ENCODE measurements around the gene SVEP1.
"Not testable (repeated sequence)": the region's sequence is repeated elsewhere in the genome, so short reads cannot be mapped to it uniquely, and the experiment has no call there.

SVEP1 gene

DNA sequence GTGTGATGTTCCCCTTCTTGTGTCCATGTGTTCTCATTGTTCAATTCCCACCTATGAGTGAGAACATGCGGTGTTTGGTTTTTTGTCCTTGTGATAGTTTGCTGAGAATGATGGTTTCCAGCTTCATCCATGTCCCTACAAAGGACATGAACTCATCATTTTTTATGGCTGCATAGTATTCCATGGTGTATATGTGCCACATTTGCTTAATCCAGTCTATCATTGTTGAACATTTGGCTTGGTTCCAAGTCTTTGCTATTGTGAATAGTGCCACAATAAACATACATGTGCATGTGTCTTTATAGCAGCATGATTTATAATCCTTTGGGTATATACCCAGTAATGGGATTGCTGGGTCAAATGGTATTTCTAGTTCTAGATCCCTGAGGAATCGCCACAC lies 220.5 kb downstream of the SVEP1 start:
- DNase-seq (ENCODE audit: low spot score) = not testable (repeated sequence)

DNA sequence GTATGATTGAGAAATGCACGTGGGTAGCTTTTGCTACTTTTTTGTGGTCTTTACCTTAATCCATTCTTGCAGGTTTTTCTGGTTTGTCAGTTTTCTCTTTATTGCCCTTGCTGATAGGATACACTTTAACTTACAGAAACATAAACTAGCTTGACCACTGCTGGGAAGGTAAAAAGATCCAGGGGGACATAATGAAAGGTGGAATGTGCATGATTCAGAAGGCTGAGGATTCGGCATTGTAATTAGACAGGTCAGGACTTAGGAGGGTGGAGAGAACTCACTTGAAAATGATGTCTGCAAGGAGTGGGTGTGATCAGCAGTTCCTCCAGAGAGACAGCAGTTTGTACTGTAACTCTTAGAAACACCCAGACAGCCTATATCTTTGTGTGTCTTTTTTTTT lies 222.0 kb downstream of the SVEP1 start:
- DNase-seq (ENCODE audit: low spot score) = no peak

DNA sequence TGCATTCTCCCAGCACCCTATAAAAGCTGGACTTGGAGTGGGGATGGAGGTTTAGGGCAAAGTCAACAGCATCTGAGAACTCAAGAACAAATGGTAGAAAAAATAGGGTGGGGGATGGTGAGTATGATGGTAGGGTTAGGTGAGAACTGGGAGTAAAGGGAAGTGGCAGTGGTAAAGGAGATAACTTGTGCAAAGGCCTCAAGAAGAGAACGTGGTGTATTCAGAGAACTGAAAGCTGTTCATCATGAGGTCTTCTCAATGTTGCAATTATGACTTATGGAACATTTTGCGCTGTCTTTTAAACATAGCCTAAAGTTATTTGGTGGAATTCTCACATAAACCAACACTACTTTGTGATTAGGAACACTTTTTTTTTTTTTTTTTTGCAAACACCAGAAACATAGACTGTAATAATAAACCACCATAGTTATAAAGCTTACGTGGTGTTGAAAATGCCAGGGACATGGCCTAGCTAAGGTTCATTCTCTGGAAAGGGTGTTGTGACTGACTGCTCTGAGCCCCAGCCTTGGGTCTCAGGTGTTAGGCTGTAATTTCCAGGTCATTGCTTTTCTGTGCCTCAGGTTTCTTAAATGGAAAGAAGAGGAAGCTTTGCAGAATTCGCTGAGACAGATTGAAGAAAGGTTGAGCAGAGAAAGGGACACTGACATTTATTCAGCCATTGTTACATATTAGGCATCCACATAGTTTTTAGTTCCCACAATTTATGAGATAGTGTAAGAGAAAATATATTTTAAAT lies 222.7 kb downstream of the SVEP1 start:
- no peak for DNase-seq (ENCODE audit: low spot score)

DNA sequence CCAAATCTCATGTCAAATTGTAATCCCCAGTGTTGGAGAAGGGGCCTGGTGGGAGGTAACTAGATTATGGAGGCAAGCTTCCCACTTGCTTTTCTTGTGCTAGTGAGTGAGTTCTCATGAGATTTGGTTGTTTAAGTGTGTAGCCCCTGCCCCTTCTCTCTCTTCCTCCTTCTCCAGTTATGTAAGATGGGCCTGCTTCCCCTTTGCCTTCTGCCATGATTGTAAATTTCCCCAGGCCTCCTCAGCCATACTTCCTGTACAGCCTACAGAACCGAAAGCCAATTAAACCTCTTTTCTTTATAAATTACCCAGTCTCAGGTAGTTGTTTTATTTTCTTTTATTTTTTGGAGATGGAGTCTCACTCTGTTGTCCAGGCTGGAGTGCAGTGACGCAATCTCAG lies 223.6 kb downstream of the SVEP1 start:
- no peak for DNase-seq (ENCODE audit: low spot score)

DNA sequence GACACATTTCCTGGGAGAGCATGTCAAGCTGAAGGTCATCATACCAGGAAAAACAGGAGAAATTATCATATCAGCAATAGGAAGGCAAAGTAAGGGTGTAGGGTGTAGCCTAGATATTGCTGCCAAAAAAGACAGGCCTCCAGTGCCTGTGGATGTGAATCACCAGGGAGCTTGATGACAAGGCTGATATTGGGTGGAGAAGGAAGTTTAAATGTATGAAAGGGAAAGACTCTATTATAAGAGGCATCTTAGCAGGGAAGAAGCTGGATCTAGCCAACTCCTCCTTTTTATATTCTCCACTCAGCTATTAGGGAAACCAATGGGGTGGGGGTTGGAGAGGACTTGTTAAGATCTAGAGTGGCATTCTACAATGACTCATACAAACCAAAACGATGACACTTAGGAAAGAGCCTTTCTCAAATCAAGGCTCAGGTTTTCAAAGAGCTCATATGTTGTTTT lies 228.5 kb downstream of the SVEP1 start:
- DNase-seq (ENCODE audit: low spot score) = no peak

DNA sequence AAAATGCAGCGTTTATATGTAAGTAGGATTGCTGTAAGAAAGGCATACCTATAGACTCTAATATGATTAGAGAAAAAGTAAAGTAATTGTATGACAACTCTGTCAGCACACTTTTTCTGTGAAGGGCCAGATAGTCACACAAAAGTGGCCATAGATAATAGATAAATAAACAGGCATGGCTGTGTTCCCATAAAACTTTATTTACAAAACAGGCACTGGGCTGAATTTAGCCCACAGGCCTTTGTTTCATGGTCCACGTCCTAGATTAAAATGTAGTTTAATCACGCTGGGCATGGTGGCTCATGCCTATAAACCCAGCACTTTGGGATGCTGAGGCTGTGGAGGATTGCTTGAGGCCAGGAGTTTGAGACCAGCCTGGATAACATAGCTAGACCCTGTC lies 233.2 kb downstream of the SVEP1 start:
- no peak for DNase-seq (ENCODE audit: low spot score)

DNA sequence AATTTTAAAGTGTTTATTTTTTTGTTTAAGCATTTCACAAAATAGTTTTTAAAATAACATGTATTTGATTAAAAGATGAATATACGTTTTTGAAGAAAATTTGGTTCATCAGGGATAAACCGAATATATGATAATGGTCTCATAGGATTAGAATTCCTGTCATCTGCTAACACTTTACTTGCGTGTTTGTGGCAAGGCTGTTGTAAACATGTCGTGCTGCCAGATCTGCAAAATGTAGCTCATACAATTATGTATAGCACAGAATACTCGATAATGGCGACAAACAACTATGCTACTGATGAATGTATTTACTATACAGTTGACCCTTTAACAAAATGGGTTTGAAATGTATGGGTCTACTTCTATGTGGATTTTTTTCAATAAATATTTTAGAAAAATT lies 234.7 kb downstream of the SVEP1 start:
- no peak for DNase-seq (ENCODE audit: low spot score)

DNA sequence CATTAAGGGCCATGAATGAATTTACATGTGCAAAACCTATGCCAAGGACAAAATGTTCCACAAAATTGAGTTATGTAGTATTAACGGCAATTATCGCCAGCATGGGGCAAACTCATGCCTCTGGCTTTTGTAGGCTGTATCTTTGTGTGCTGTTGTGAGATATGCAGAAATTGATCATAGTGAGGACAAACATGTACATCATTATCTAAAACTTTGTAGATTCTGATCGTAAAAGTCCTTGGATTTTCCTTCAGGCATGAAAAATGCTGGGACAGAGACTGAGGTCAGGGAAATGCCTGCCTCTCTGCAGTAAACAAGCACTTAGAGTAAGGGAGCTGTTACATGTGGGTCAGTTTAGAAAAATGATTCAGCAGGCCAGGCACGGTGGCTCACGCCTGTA lies 236.0 kb downstream of the SVEP1 start:
- DNase-seq (ENCODE audit: low spot score) = no peak

DNA sequence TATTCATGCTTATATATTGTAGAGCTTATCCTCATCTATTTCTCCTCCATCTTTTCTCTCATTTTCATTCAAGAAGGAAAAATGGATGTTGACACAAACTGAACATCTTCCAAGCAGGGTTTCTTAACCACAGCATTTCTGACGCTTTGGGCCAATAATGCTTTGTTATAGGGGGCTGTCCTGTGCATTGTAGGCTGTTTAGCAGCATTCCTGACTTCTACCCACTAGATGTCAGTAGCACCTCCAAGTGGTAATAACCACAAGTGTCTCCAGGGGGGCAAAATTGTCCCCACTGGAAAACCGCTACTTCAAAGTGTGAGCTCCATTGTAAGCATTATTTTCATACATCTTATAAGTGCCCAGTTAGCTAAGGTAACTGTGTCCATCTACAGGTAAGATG lies 239.2 kb downstream of the SVEP1 start:
- DNase-seq (ENCODE audit: low spot score) = peak; percentile 12

DNA sequence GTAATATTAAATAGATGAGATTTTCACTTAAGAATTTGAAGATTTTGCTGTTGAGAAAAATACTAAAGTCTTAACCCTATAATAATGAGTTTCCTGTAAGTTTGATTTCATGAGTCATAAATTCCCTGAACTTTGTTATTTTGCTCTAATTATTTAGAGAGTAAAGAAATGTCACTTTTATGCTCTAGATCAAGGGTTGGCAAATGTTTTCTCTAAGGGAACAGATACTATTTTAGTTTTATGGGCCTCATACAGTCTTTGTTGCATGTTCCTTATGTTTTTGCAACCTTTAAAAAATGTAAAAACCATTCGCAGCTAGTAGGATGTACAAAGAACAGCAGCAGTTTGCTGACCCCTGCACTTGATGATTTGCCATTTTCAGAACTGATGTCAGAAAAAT lies 241.4 kb downstream of the SVEP1 start:
- DNase-seq (ENCODE audit: low spot score) = no peak

DNA sequence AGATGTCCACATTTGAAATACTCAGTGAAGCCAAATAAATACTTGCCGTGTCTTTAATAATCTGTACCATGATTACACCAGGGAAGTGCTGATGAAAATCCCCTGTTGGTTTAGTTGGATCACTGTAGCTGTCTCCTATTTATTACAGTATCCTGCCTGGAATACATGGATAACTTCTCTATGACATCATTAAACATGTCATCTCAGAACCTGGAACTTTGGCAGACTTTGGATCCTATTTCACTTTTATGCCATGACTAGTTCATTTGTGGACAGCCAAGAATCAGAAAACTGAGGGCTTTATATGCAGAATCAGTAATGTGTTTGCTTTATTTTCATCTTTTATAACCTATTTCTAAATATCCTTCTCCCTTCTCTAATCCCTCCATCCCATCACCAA lies 241.8 kb downstream of the SVEP1 start, which contains the start of gene TXNDC8:
Gene TXNDC8, minus strand, starts transcription at position 137 of the 400 bp plus-strand sequence.
- DNase-seq (ENCODE audit: low spot score) = no peak

DNA sequence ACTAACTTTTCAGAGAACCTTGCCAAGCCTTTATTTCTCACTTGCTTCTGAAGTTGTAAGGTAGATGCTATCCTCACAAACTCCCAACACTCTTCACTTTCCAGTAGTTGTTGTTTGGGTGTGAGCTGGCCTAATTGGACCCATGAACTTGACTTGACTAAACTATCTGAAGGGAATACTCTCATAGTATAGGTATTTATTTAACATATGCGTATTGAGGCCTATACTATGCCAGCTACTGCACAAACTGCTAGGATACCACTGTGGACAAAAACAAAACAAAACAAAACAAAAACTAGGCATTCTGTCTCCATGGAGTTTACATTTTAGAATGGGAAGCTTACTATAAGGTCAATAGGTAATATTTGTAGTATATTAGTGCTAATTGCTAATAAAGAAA lies 243.2 kb downstream of the SVEP1 start:
- DNase-seq (ENCODE audit: low spot score) = no peak

DNA sequence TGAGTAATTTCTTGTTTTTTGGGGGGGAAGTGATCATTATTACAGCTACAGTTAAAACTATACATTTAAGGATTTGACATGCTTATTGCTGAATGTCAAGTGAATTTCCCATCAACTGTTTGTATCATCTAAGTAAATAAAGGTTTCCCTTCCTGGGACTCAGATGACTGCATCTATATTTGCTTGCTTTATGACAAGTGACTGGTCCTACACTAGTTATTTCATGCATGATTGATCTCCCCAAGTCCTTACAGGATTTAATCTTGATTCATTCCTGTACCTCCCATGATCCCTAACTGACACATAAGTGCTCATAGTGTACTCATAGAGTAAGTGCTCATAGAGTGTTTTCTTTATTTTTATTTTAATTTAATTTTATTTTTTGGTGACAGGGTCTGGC lies 244.7 kb downstream of the SVEP1 start:
- no peak for DNase-seq (ENCODE audit: low spot score)

DNA sequence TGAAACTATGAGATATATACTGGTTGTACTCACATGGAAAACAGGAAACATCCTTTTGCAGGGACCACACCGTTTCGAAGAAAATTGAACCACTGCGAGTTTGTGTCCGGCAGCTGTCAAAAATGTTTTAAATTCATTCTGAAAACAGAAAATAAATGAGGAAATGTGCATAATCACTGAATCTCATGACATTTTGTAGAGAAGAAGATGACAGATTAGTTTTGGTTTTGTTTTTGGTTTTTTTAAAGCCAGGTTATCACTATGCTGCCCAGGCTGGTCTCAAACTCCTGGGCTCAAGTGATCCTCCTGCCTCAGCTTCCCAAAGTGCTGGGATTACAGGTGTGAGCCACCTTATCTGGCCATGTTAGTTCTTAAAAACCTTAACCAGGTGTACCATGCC lies 245.4 kb downstream of the SVEP1 start:
- DNase-seq (ENCODE audit: low spot score) = no peak

DNA sequence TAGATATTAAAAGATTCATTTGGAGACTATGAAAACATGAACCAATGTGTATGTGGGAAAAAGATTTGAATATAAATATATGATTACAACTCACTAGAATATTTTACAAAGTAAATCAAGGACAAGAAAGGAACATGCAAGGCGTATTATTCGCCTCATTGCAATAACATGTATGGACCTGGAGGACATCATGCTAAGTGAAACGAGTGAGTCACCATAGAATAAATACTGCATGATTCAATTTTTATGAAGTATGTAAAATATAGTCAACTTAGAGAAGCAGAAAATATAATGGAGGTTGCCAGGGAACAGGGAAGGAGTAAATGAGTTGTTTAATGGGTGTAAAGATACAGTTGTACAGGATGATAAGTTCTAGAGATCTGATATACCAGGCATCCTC lies 246.8 kb downstream of the SVEP1 start:
- no peak for DNase-seq (ENCODE audit: low spot score)

DNA sequence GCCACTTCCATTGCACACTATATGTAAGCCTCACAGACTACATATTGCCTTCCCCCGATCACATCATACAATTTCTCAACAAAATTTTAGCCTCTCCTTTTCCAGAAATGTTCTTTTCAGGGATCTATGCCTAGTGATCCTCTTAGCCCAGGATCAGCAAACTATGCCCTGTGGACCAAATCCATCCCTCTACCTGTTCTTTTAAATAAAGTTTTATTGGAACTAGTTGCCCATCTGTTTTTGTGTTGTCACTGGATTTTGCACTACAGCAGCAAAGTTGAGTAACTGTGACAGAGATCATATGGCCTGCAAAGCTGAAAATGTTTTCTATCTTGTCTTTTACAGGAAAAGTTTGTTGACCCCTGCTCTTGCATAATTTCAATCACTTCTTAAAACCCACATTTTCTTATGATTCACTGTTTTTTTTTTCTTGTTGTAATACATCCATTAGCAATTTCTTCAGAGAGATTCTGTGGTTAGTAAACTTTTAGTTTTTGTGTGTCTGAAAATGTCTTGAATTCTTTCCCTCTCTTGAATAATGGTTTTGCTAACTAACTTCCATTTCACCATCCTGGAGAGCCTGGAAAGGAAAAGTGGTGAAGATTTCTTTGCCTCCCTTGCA lies 248.9 kb downstream of the SVEP1 start:
- DNase-seq (ENCODE audit: low spot score) = no peak

DNA sequence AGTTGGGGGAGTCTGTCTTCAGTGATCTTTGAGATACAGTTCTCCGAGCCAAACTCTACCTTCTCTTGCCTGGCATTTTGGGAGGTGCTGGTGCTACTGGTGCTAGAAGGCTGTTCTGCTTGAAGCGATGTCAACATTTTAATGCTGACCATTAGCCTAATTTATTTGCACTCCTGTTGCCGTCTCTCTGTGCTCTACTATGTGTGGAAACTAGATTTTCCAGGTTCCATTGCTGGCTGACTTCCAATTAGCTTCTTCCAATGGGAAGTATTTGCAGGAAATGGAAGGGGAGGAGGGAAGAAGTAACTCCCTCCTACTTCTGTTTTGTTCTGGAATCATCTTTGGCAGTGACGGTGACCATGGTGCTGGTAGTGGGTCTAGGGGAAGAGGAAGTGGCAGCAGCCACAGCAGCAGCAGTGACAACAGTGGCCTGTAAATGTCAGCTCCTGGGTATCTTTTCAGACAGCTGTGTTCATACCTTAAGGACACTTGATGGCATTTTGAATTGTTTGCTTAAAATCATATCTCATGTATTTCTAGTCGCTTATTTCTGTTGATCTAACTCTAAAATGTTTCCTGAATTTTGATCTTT lies 249.8 kb downstream of the SVEP1 start:
- DNase-seq (ENCODE audit: low spot score) = no peak

DNA sequence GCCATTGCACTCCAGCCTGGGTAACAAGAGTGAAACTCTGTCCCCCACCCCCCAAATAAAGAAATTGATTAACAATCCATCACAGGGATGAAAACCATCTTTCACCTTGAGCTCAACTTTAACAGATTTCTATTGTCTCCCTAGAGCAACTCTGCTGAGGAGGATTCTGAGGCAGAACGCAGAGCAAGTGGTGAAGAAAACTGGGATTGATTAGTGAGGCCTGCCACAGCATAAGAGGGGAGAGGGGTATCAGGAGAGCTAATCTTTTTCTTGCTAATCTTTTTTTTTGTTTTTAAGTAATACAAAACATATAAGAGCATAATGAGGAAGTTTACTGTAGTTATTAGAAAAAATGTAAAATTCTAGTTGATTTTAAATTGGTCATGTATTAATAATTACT lies 250.8 kb downstream of the SVEP1 start:
- DNase-seq (ENCODE audit: low spot score) = no peak

DNA sequence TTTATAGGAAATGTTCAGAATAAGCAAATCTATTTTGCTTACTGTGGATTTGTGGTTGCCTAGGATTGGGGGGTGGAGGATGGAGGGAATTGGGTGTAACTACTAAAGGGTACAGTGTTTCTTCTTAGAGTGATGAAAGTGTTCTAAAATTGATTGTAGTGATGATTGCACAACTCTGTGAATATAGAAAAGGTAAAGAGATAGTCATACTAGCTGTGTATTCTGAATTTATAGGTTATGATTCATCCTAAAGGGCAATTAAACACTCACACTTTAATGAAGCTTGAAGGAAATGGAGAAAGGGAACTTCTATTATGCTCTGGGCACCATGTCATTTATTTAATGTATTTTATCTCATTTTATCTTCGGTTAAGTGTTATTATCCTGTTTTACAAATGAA lies 251.8 kb downstream of the SVEP1 start:
- DNase-seq (ENCODE audit: low spot score) = no peak

DNA sequence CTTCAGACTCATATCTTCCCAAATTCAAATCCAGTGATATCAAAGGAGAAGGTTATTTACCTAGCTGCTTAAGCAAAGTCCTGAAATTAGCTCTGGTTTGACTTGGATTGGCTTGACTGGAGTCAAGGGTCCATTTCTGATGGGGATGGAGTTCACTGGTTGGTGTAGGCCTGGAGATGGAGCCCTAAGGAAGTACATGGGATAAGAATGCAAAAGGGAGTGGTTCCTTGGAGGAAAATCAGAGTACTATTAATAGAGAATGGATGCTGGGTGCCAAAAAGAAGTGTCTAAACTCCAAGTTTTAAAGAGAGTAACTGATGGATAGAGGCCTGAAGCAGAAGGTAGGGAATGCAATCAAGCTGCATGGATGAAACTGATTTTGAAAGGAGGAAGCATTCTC lies 255.7 kb downstream of the SVEP1 start:
- no peak for DNase-seq (ENCODE audit: low spot score)

DNA sequence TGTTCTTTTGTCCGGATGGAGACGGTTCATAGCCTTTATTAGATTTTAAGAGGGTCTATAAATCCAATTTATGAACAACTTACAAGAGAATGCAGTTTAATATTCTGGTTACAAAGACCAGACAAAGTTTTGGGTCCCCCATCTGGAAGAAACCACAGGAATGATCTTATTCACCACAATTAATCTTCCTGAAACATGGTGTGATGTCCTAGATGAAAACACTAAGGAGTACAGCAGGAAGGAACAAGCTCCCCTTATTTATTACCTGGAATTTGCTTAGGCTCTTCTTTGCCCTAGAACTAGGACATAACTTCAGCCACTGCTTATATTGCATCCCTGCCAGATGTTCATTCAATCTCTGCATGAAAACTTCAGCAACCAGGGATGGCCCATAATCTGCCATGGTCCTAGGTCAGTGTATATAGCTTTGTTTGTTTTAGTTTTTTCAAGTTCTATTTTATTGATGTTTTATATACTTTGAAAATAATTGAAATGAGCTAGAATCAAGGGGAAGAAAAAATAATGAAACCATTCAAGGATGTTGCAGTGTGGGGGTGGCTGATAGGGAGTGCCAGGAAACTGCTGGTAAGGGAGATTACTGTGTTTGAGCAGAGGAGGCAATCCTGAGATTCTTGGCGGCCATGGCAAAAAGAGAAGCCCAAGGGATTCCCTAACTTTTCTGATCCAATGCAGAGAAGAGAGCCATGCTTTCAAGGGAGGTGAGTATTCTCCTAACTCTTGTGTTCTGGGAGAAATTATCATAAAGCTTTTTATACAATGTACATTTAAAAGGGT lies 258.7 kb downstream of the SVEP1 start:
- no peak for DNase-seq (ENCODE audit: low spot score)

DNA sequence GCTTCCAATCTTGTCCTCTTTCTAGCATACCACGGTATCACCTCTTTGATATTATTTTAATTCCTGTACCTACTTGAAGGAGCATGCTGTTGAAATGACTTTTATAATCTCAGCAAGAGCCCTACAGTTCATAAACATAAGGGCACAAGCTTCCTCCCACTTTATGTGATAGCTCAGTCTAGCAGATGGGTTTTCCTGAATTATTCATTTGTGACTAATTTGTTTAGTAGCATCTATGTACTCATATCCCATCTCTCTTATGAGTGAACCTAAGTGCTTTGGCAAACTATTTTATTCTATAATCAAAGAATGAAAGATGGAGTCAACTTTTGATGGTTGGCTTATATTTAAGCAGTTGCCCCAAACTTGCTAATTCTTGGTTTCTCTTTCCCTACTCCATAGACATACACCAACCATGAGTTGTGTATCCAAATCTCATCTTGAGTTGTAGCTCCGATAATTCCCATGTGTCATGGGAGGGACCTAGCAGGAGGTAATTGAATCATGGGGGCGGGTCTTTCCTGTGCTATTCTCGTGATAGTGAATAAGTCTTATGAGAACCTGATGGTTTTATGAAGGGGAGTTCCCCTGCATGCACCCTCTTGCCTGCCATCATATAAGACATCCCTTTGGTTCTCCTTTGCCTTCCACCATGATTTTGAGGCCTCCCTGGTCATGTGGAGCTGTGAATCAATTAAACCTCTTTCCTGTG lies 259.6 kb downstream of the SVEP1 start:
- no peak for DNase-seq (ENCODE audit: low spot score)
